GM12875 (cell line): ENCODE measurements around the gene COX6B2.

Source experiments
- H3K4me3 ChIP-seq: one replicate; pipeline ENCODE4 v1.5.1; 2011; ENCODE audit warnings: low read depth, low read length, control low read depth
- CTCF ChIP-seq: IDR thresholded peaks from 2 replicates; pipeline ENCODE4 v1.5.1; 2011; ENCODE audit warnings: low read depth, mild to moderate bottlenecking, control low read depth, inconsistent platforms, low read length, moderate library complexity, borderline replicate concordance; ENCODE audit not compliant: insufficient read depth

COX6B2 gene

GRCh38 chr19:55379174-55379573, 24.7 kb upstream of the COX6B2 start:
- TF ChIP-seq CTCF = no peak
- H3K4me3 ChIP-seq = no peak overlapping the region

- no peak for TF ChIP-seq CTCF
- H3K4me3 ChIP-seq = no peak overlapping the region
These were observed 23.0 kb upstream of the COX6B2 start for GRCh38 chr19:55377356-55378131.

- no peak for TF ChIP-seq CTCF
- no peak within 1 kb of the TSS for H3K4me3 ChIP-seq
These were observed 21.9 kb upstream of the COX6B2 start, which contains the start of gene TMEM190 for GRCh38 chr19:55376241-55376933. TSS of gene TMEM190 (plus strand) at chr19:55376826. CDS start at chr19:55376854, 28 bp downstream.

GRCh38 chr19:55373993-55374757, 19.7 kb upstream of the COX6B2 start:
- H3K4me3 ChIP-seq = no peak overlapping the region
- TF ChIP-seq CTCF = no peak

- no peak for TF ChIP-seq CTCF
- H3K4me3 ChIP-seq = no peak overlapping the region
These were observed 18.9 kb upstream of the COX6B2 start for GRCh38 chr19:55373306-55373992.

- H3K4me3 ChIP-seq = no peak overlapping the region
- TF ChIP-seq CTCF = no peak
These were observed 18.0 kb upstream of the COX6B2 start for GRCh38 chr19:55372316-55373081.
